Heart right ventricle (tissue), 16 donors: ENCODE measurements around the gene LILRB4. TPM values are rescaled to one million over a fixed set of nuclear protein-coding genes. Genes with fewer than 3 reads are reported as not detected.
"Not testable (repeated sequence)": the region's sequence is repeated elsewhere in the genome, so short reads cannot be mapped to it uniquely, and the experiment has no call there.

Experiments
- ATAC-seq, 8 donors: fragments of 200-7000 bp; cut with Tn5 transposase; one replicate each; pipeline ENCODE4 v1.9.1; 2020; ENCODE audit warnings: mild to moderate bottlenecking in 8 of 8, moderate library complexity in 8 of 8, moderate number of reproducible peaks in 1 of 8
- DNase-seq, 2 donors: peaks; one replicate each; pipeline ENCODE4 v3.0.0-alpha.2; 2020
- H3K27ac ChIP-seq, 10 donors: fragments of 200-600 bp; sonication (generic) in 2 of 10; one replicate each; pipeline versions ENCODE4 v1.5.0 to v1.8.0; 2020 to 2022; ENCODE audit warnings: mild to moderate bottlenecking in 3 of 10
- H3K27me3 ChIP-seq, 7 donors: fragments of 200-600 bp; one replicate each; pipeline ENCODE4 v1.8.0; 2021 to 2022; ENCODE audit warnings: mild to moderate bottlenecking in 2 of 7
- H3K36me3 ChIP-seq, 9 donors: fragments of 200-600 bp; sonication (generic) in 1 of 9; one replicate each; pipeline versions ENCODE4 v1.5.0 to v1.8.0; 2020 to 2022; ENCODE audit warnings: mild to moderate bottlenecking in 2 of 9
- H3K4me1 ChIP-seq, 9 donors: fragments of 200-600 bp; sonication (generic) in 1 of 9; one replicate each; pipeline versions ENCODE4 v1.5.0 to v1.8.0; 2020 to 2022; ENCODE audit warnings: mild to moderate bottlenecking in 4 of 9
- H3K4me3 ChIP-seq, 10 donors: fragments of 200-600 bp; sonication (generic) in 2 of 10; one replicate each; pipeline versions ENCODE4 v1.5.0 to v1.8.0; 2020 to 2022; ENCODE audit warnings: mild to moderate bottlenecking in 7 of 10, moderate library complexity in 2 of 10
- H3K9me3 ChIP-seq, 11 donors: fragments of 200-600 bp in 10 of 11; sonication (generic) in 2 of 11; one replicate each; pipeline versions ENCODE4 v1.5.0 to v1.8.0; 2013 to 2022; ENCODE audit warnings: mild to moderate bottlenecking in 2 of 11, control low read depth in 1 of 11, moderate library complexity in 1 of 11
- WGBS, 2 donors: extraction: QIAGEN DNeasy Blood & Tissue Kit; methylation state at CpG; one replicate each; pipeline ENCODE4 v1.1.7; 2013; ENCODE audit warnings: inconsistent platforms in 1 of 2; 5-methylcytosine and 5-hydroxymethylcytosine counted together
- intact Hi-C, 10 donors: fragments of 100-400 bp; cut with DNase I; formaldehyde crosslinking; loops; one replicate each; pipeline versions ENCODE4 v1.11.1 to v1.14.2; 2022
- polyA plus RNA-seq, 2 donors: library from polyadenylated mRNA; stranded (reverse); fragments of 200-250 nt; gene quantifications; one replicate each; pipeline ENCODE4 v1.2.3, GENCODE V29; 2013
- total RNA-seq, 10 donors: library from RNA; stranded (reverse); fragmentation: NEBNext Ultra II Directional in 3 of 10; extraction: Animal tissue kit (Norgen Biotek cat#: 25700) in 3 of 10; gene quantifications; one replicate each; pipeline versions ENCODE4 v1.2.1 to v1.2.4, GENCODE V29; 2021 to 2023
- TF ChIP-seq, protein P1 (sequence below), 9 donors: fragments of 200-600 bp; sonication (generic) in 2 of 9; IDR thresholded peaks; one replicate each; pipeline versions ENCODE4 v1.5.0 to v1.8.0; 2021 to 2022; ENCODE audit warnings: antibody characterized with exemption in 9 of 9, mild to moderate bottlenecking in 5 of 9, moderate library complexity in 1 of 9
- donor health status: Arrhythmogenic right ventricular cardiomyopathy.
- donor health status: ischemic (EF 13 %, LVEDD 7.1; RV severe dilation, severe dysfunction).
- donor health status: healthy with polysubstance abuse.
- donor health status: DM: no; HTN: yes; CAD: no.
- donor health status: DM: no; HTN: no; CAD: no.
- donor health status: ischemic (EF 25% LVEDD 6.9; RV normal size, moderate dysfunction).
- donor health status: ischemic (EF 25% LVEDD 5.7; RV mildly dilated, moderate dysfunction).
- donor health status: healthy.
- donor health status: DM: yes; HTN: yes; CAD: no.
- donor health status: Ischemic cardiomyopathy.
- donor health status: ischemic (EF 35%, LVEDD 5.7; RV mildly dilated, moderate dysfunction).
- donor health status: nonischemic (EF 11% LVEDD 7.7; RV severe dilation, severe dysfunction).
- donor health status: DM: yes; HTN: yes; CAD: no.
- donor health status: PGD.
- donor health status: ischemic (EF 29% LVEDD 5.4; RV normal size, mild dysfunction).
- donor health status: nonischemic (EF 23%, LVEDD 6.1; RV moderate dilation, normal function).

The LILRB4 gene
- total and polyA plus RNA-seq, 12 donors: 0.99 to 22.4 (median 2.0) TPM

DNA sequence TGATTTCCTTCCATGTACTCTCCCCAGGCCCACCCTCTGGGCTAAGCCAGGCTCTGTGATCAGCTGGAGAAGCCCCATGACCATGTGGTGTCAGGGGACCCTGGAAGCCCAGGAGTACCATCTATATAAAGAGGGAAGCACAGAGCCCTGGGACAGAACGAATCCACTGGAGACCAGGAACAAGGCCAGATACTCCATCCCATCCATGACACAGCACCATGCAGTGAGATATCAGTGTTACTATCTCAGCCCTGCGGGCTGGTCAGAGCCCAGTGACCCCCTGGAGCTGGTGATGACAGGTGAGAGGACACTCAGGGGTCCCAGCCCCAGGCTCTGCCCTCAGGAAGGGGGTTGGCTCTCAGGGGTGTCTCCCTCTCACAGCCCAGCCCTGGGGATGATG, 34.0 kb downstream of the LILRB4 start:
- ATAC-seq (no peak), DNase-seq (no peak)
- TF ChIP-seq, protein P1, sequence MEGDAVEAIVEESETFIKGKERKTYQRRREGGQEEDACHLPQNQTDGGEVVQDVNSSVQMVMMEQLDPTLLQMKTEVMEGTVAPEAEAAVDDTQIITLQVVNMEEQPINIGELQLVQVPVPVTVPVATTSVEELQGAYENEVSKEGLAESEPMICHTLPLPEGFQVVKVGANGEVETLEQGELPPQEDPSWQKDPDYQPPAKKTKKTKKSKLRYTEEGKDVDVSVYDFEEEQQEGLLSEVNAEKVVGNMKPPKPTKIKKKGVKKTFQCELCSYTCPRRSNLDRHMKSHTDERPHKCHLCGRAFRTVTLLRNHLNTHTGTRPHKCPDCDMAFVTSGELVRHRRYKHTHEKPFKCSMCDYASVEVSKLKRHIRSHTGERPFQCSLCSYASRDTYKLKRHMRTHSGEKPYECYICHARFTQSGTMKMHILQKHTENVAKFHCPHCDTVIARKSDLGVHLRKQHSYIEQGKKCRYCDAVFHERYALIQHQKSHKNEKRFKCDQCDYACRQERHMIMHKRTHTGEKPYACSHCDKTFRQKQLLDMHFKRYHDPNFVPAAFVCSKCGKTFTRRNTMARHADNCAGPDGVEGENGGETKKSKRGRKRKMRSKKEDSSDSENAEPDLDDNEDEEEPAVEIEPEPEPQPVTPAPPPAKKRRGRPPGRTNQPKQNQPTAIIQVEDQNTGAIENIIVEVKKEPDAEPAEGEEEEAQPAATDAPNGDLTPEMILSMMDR (IDR thresholded peaks at IDR 0.05): no peak
- Histone ChIP-seq H3K27ac (no peak overlapping the region), H3K36me3 (no peaks in the 10 kb centered on the region), H3K4me3 (no peak overlapping the region), H3K27me3 (peaks cover 0 to 43% (median 7%) of the 10 kb centered on the region in 7 donors), H3K4me1 (no peaks in the 10 kb centered on the region), H3K9me3 (peaks cover 0 to 9% (median 0%) of the 10 kb centered on the region in 11 donors)
- intact Hi-C loops: no loop called here
- WGBS, 2 donors: 28 to 30% methylated on average over 2 of the region's 2 CpGs

DNA sequence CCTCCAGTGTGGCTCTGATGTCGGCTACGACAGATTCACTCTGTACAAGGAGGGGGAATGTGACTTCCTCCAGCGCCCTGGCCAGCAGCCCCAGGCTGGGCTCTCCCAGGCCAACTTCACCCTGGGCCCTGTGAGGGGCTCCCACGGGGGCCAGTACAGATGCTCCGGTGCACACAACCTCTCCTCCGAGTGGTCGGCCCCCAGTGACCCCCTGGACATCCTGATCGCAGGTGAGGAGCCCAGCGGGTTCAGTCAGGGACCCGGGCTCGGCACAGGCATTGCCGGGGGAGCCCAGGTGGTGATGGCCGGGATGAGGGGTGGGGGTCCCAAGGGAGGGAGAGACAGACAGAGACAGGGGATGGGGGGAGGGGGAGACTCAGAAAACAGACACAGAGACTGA, 34.9 kb downstream of the LILRB4 start:
- WGBS, 2 donors: 71 to 85% methylated on average over 11 to 13 of the region's 13 CpGs
- H3K9me3 ChIP-seq, H3K36me3 ChIP-seq, H3K4me3 ChIP-seq, ATAC-seq, H3K27ac ChIP-seq, DNase-seq, intact Hi-C loops, H3K4me1 ChIP-seq: not testable (repeated sequence)
- peaks cover 0 to 43% (median 4%) of the 10 kb centered on the region in 7 donors for H3K27me3 ChIP-seq

DNA sequence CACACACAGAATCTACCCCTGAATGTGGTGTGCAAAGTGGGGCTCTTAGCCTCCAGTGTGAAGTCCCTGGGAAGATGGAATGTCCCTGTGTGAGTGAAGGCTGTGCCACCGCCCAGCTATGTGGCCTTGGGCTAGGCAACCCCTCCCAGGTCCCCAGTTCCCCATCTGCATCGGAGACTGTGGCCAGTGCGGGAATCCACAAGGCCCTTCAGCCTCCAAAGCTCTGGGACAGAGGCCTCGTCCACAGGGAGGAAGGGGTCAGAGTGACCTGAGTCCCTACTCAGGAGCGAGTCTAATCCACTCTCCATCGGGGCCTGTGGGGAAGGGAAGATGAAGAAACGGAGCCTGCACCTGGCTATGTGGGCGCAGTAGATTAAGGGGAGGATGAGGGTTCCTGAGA, 42.1 kb downstream of the LILRB4 start:
- Histone ChIP-seq H3K4me3 (no peak overlapping the region), H3K27ac (no peak overlapping the region), H3K9me3 (peaks cover 0 to 7% (median 0%) of the 10 kb centered on the region in 11 donors), H3K4me1 (no peaks in the 10 kb centered on the region), H3K36me3 (no peaks in the 10 kb centered on the region), H3K27me3 (peaks cover 0 to 26% (median 8%) of the 10 kb centered on the region in 7 donors)
- intact Hi-C loops: no loop called here
- TF ChIP-seq, protein P1 (IDR thresholded peaks at IDR 0.05): no peak
- ATAC-seq (no peak), DNase-seq (no peak)
- 71 to 81% methylated on average over 8 of the region's 8 CpGs for WGBS, 2 donors

DNA sequence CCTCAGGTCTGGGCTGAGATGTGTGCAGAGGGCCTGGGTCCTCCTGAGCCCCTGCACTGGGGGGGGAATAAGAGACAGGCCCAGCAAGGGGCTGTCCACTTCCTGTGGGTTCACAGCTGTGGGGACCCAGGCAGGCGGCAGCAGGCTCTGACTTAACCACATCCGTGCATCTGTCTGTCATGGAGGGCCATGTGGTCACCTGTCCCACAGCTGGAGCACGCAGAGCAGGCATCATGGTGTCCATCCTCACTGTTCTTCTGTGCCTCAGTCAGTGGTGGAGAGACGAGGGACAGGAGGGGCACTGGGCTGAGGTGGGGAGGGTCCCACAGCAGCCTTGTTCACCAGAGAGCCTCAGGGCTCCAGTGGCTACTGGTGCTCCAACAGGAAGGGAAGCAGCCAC, 45.2 kb downstream of the LILRB4 start:
- Histone ChIP-seq H3K9me3 (peaks cover 0 to 7% (median 0%) of the 10 kb centered on the region in 11 donors), H3K4me3 (no peak overlapping the region), H3K36me3 (no peaks in the 10 kb centered on the region), H3K27ac (no peak overlapping the region), H3K27me3 (peaks cover 0 to 22% (median 8%) of the 10 kb centered on the region in 7 donors), H3K4me1 (no peaks in the 10 kb centered on the region)
- DNase-seq (no peak), ATAC-seq (no peak)
- 56 to 65% methylated on average over 4 of the region's 4 CpGs for WGBS, 2 donors
- intact Hi-C loops: no loop called here
- TF ChIP-seq, protein P1 (IDR thresholded peaks at IDR 0.05): no peak

DNA sequence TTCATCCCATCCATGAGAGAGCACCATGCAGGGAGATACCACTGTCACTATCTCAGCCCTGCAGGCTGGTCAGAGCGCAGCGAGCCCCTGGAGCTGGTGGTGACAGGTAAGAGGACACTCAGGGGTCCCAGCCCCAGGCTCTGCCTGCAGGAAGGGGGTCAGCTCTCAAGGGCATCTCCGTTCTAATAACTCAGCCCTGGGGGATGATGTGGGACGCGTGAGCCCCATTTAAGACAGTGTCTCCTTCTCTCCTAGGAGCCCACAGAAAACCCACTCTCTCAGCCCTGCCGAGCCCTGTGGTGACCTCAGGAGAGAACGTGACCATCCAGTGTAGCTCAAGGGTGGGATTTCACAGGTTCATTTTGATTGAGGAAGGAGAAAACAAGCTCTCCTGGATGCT, 46.0 kb downstream of the LILRB4 start:
- Histone ChIP-seq H3K4me3 (no peak overlapping the region), H3K4me1 (no peaks in the 10 kb centered on the region), H3K9me3 (peaks cover 0 to 7% (median 0%) of the 10 kb centered on the region in 11 donors), H3K27ac (no peak overlapping the region), H3K36me3 (no peaks in the 10 kb centered on the region), H3K27me3 (peaks cover 0 to 22% (median 8%) of the 10 kb centered on the region in 7 donors)
- TF ChIP-seq, protein P1 (IDR thresholded peaks at IDR 0.05): no peak
- intact Hi-C loops: no loop called here
- no peak for DNase-seq
- 84 to 85% methylated on average over 7 of the region's 7 CpGs for WGBS, 2 donors
- no peak for ATAC-seq
